HepG2 (cell line): ENCODE data around the gene TRIM31. TPM values are rescaled to one million over a fixed set of nuclear protein-coding genes. Genes with fewer than 3 reads are reported as not detected.

Experiments used
- BRD4 ChIP-seq: sonication (generic); formaldehyde crosslinking; IDR thresholded peaks from 2 replicates; pipeline ENCODE4 v1.4.0; 2020; ENCODE audit warnings: missing genetic modification reagents
- E2F5 ChIP-seq: sonication (generic); formaldehyde crosslinking; conservative IDR thresholded peaks from 2 replicates; pipeline ENCODE4 v1.4.0; 2020; ENCODE audit warnings: missing genetic modification reagents
- FOXK1 ChIP-seq: sonication (generic); formaldehyde crosslinking; IDR thresholded peaks from 2 replicates; pipeline ENCODE4 v1.4.0; 2020; ENCODE audit warnings: low read depth, missing genetic modification reagents, borderline replicate concordance
- HOXA5 ChIP-seq: sonication (generic); formaldehyde crosslinking; IDR thresholded peaks from 2 replicates; pipeline ENCODE4 v1.4.0; 2020; ENCODE audit warnings: missing genetic modification reagents
- HOXA7 ChIP-seq: sonication (generic); formaldehyde crosslinking; IDR thresholded peaks from 2 replicates; pipeline ENCODE4 v1.8.1; 2022; ENCODE audit warnings: mild to moderate bottlenecking, missing genetic modification reagents, moderate library complexity
- JUND ChIP-seq: sonication (generic); formaldehyde crosslinking; IDR thresholded peaks from 2 replicates; pipeline ENCODE4 v1.8.0; 2022; ENCODE audit warnings: mild to moderate bottlenecking, missing genetic modification reagents
- LRRFIP1 ChIP-seq: sonication (generic); formaldehyde crosslinking; conservative IDR thresholded peaks from 2 replicates; pipeline ENCODE4 v1.4.0; 2020; ENCODE audit warnings: missing genetic modification reagents
- MATR3 ChIP-seq: sonication (generic); formaldehyde crosslinking; IDR thresholded peaks from 2 replicates; pipeline ENCODE4 v1.4.0; 2020; ENCODE audit warnings: missing genetic modification reagents
- PAF1 ChIP-seq: IDR thresholded peaks from 2 replicates; pipeline ENCODE4 v1.6.1; 2016; ENCODE audit warnings: missing genetic modification reagents, missing compliant biosample characterization
- PHF5A ChIP-seq: IDR thresholded peaks from one replicate; pipeline ENCODE4 v1.6.1; 2018; ENCODE audit warnings: low read depth, missing genetic modification reagents; ENCODE audit not compliant: unreplicated experiment
- REXO4 ChIP-seq: sonication (generic); formaldehyde crosslinking; IDR thresholded peaks from 2 replicates; pipeline ENCODE4 v1.8.0; 2022; ENCODE audit warnings: missing genetic modification reagents, mild to moderate bottlenecking, borderline replicate concordance
- ZNF276 ChIP-seq: sonication (generic); formaldehyde crosslinking; IDR thresholded peaks from 2 replicates; pipeline ENCODE4 v1.4.0; 2020; ENCODE audit warnings: mild to moderate bottlenecking, low read depth, missing genetic modification reagents
- ZNF34 ChIP-seq: sonication (generic); formaldehyde crosslinking; IDR thresholded peaks from 2 replicates; pipeline ENCODE4 v1.4.0; 2020; ENCODE audit warnings: mild to moderate bottlenecking, missing genetic modification reagents, borderline replicate concordance
- ZNF430 ChIP-seq: sonication (generic); formaldehyde crosslinking; IDR thresholded peaks from 2 replicates; pipeline ENCODE4 v1.9.0; 2021; ENCODE audit warnings: mild to moderate bottlenecking, missing genetic modification reagents
- ZNF513 ChIP-seq: sonication (generic); formaldehyde crosslinking; conservative IDR thresholded peaks from 2 replicates; pipeline ENCODE4 v1.5.0; 2020; ENCODE audit warnings: missing genetic modification reagents
- ZNF609 ChIP-seq: sonication (generic); formaldehyde crosslinking; IDR thresholded peaks from 2 replicates; pipeline ENCODE4 v1.4.0; 2020; ENCODE audit warnings: mild to moderate bottlenecking, missing genetic modification reagents, borderline replicate concordance
- ZZZ3 ChIP-seq: sonication (generic); formaldehyde crosslinking; IDR thresholded peaks from 2 replicates; pipeline ENCODE4 v1.4.0; 2020; ENCODE audit warnings: missing genetic modification reagents, mild to moderate bottlenecking, borderline replicate concordance
- polyA plus RNA-seq, 8 experiments: library from polyadenylated mRNA; depleted of rRNA in 3 of 8; stranded (reverse) in 7 of 8; unstranded in 1 of 8; fragments of >200 nt; fragmentation: Illumina TruSeq in 4 of 8; extraction: Trizol in 4 of 8; gene quantifications; 2 replicates each; pipeline versions ENCODE4 v1.2.1 to v1.2.3, GENCODE V29; 2011 to 2016; ENCODE audit warnings: low read depth in 4 of 8, missing spikeins in 1 of 8, mixed read lengths in 1 of 8; ENCODE audit not compliant: insufficient read depth in 1 of 8
- total RNA-seq, 5 experiments: library from RNA; depleted of rRNA; stranded (reverse); fragments of >200 nt; fragmentation: Illumina TruSeq; extraction: Trizol; gene quantifications; 2 replicates each; pipeline ENCODE4 v1.2.3, GENCODE V29; 2016; ENCODE audit warnings: low read depth in 1 of 5

TRIM31 gene
- total and polyA plus RNA-seq, 2 of the 13 experiments (the other 11 are each of a cell fraction or from before 2014, with no cell fraction given), result 0.13 to 0.51 TPM

GRCh38 chr6:30075790-30076732 lies 36.8 kb downstream of the TRIM31 start (continued):
- no peak for TF ChIP-seq ZNF34 (CRISPR knock-in tag)
- TF ChIP-seq ZZZ3, result no peak
- TF ChIP-seq PHF5A (CRISPR knock-in tag), result no peak
- TF ChIP-seq HOXA7, result no peak
- no peak for TF ChIP-seq ZNF276
- TF ChIP-seq BRD4, result no peak
- TF ChIP-seq MATR3 (CRISPR knock-in tag), result no peak
- TF ChIP-seq ZNF609 (CRISPR knock-in tag), result no peak
- TF ChIP-seq FOXK1, result peak; percentile 84; the same call in 1 of the 2 replicates
- TF ChIP-seq REXO4, result no peak
- no peak for TF ChIP-seq LRRFIP1 (CRISPR knock-in tag)
- TF ChIP-seq JUND (CRISPR knock-in tag), result no peak
- no peak for TF ChIP-seq PAF1 (CRISPR knock-in tag)
- no peak for TF ChIP-seq ZNF513 (CRISPR knock-in tag)
- no peak for TF ChIP-seq HOXA5
- no peak for TF ChIP-seq ZNF430 (CRISPR knock-in tag)
- no peak for TF ChIP-seq E2F5
